ENCODE results near the gene IL17REL.

The IL17REL gene

GRCh38 chr22:50004918-50005317, 7.6 kb downstream of the IL17REL start:
- peaks cover 3% of the 10 kb centered on the region for H3K4me1 ChIP-seq (ENCODE audit: control insufficient read depth, insufficient read depth, low read length)
- H3K9ac ChIP-seq (ENCODE audit: low read depth, low read length), result no peak overlapping the region
- H3K9me3 ChIP-seq (ENCODE audit: control insufficient read depth, insufficient read depth, low read length), result no peaks in the 10 kb centered on the region
- H3K36me3 ChIP-seq (ENCODE audit: control insufficient read depth, insufficient read depth, low read length), result no peaks in the 10 kb centered on the region
- no peak overlapping the region for H3K4me3 ChIP-seq (ENCODE audit: low read depth, low read length)
- peaks cover 11% of the 10 kb centered on the region for H3K27me3 ChIP-seq (ENCODE audit: control insufficient read depth, insufficient read depth, low read length)

DNA sequence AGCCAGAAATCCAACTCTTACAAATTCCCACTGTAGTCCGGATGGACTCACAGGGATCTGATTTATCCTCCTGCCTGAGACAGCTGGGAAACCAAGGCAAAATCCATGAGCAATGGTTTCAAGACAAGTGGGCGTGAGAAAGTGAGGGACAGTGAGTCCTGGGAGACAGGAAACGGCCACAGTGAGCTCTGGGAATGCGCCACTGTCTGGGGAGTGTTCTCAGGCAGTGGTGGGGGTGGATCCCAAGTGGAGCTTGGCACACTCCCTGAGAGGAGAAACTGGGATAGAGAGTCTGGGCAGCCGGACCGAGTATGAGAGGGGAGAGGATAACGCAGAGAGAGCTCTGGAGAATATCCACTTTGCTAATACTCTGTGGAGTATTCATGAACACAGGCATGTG, 9.8 kb downstream of the IL17REL start:
- H3K9me3 ChIP-seq (ENCODE audit: control insufficient read depth, insufficient read depth, low read length), result no peaks in the 10 kb centered on the region
- H3K4me3 ChIP-seq (ENCODE audit: low read depth, low read length), result no peak overlapping the region
- no peaks in the 10 kb centered on the region for H3K36me3 ChIP-seq (ENCODE audit: control insufficient read depth, insufficient read depth, low read length)
- H3K27me3 ChIP-seq (ENCODE audit: control insufficient read depth, insufficient read depth, low read length), result peaks cover 13% of the 10 kb centered on the region
- peaks cover 3% of the 10 kb centered on the region for H3K4me1 ChIP-seq (ENCODE audit: control insufficient read depth, insufficient read depth, low read length)
- no peak overlapping the region for H3K9ac ChIP-seq (ENCODE audit: low read depth, low read length)

DNA sequence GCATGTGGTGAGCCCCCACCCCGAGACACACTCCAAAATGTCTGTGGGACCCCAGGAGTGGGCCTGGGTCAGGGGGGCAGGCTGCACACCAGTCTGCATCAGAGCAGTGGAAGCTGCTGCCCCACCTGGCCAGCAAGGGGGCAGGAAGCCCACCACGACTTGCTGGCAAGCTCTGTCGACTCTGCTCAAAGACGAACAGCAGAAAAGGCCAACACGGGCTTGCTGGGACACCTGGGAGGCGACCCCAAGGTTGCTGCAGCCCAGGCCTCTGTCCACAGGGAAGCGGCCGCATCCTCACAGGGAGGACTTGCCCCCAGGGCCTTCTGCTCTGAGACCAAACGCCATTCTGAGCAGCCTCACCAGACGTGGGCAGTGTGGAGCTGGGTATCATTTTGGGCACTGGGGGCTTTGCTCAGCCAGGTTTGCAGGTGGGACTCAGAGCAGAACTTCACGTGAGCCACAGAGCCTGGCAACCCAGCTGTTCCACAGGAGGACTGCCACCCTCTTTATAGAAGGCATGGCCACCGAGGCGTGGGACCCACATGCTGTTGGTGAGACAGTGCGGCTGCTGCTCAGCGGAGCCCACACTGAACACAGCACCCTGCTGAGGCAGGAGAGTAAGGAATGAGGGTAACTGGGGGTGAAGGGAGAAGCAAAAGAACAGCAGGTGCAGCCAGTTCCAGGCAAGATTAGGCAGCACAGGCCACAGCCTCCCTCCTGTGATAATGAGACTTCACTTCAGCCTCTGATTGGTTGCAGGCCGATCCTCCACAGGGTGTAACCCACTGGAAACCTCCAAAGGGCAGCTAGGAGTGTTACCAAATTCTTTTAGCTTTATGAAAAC, 11.0 kb downstream of the IL17REL start:
- Histone ChIP-seq H3K9me3 (ENCODE audit: control insufficient read depth, insufficient read depth, low read length) (no peaks in the 10 kb centered on the region), H3K9ac (ENCODE audit: low read depth, low read length) (no peak overlapping the region), H3K4me1 (ENCODE audit: control insufficient read depth, insufficient read depth, low read length) (peaks cover 3% of the 10 kb centered on the region), H3K36me3 (ENCODE audit: control insufficient read depth, insufficient read depth, low read length) (no peaks in the 10 kb centered on the region), H3K27me3 (ENCODE audit: control insufficient read depth, insufficient read depth, low read length) (peaks cover 13% of the 10 kb centered on the region), H3K4me3 (ENCODE audit: low read depth, low read length) (no peak overlapping the region)

DNA sequence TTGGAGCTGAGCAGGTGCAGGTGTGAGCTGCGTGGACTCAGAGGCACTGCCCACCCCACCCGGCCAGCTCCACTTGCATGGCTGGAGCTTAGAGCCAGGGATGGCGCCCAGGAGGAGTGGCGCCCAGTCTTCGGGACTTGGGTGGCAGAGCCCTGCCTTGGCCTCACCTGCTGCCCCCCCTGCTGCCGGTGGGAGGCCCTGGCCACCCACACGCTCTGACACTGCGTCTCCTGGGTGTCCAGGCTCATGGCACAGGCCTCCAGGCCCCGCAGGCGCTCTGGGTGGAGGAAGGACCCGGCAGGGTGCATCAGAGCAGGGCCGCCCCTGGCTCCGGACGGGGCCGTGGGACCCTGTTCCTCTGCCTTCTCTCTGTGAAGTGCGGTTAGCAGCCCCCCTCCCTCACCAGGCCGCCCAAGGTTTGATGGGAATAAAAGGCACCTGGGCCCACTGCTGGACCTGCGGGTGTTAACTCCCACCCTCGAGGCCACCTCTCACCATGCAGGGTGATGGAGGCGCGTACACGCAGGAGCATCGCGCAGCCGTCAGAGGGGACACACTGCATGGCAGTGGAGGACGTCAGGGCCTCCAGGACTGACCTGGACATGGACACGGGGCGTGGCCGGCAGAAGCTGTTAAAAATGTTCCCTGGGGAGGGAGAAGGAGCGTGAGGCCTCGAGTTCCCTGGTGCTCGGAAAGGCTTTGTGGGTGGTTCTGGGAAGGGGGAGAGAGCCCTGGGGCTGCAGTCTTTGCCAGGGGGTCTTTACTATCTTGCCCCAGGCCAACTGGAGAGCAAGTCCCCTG, 11.8 kb downstream of the IL17REL start:
- no peaks in the 10 kb centered on the region for H3K4me1 ChIP-seq (ENCODE audit: control insufficient read depth, insufficient read depth, low read length)
- no peak overlapping the region for H3K9ac ChIP-seq (ENCODE audit: low read depth, low read length)
- H3K27me3 ChIP-seq (ENCODE audit: control insufficient read depth, insufficient read depth, low read length), result peaks cover 13% of the 10 kb centered on the region
- H3K36me3 ChIP-seq (ENCODE audit: control insufficient read depth, insufficient read depth, low read length), result no peaks in the 10 kb centered on the region
- H3K4me3 ChIP-seq (ENCODE audit: low read depth, low read length), result no peak overlapping the region
- no peaks in the 10 kb centered on the region for H3K9me3 ChIP-seq (ENCODE audit: control insufficient read depth, insufficient read depth, low read length)

- no peaks in the 10 kb centered on the region for H3K9me3 ChIP-seq (ENCODE audit: control insufficient read depth, insufficient read depth, low read length)
- peaks cover 13% of the 10 kb centered on the region for H3K27me3 ChIP-seq (ENCODE audit: control insufficient read depth, insufficient read depth, low read length)
- H3K9ac ChIP-seq (ENCODE audit: low read depth, low read length), result peak overlapping the region; percentile 47
- H3K4me1 ChIP-seq (ENCODE audit: control insufficient read depth, insufficient read depth, low read length), result no peaks in the 10 kb centered on the region
- peak overlapping the region; percentile 43 for H3K4me3 ChIP-seq (ENCODE audit: low read depth, low read length)
- no peaks in the 10 kb centered on the region for H3K36me3 ChIP-seq (ENCODE audit: control insufficient read depth, insufficient read depth, low read length)
Observed at GRCh38 chr22:49999946-50000586, 12.5 kb downstream of the IL17REL start.

DNA sequence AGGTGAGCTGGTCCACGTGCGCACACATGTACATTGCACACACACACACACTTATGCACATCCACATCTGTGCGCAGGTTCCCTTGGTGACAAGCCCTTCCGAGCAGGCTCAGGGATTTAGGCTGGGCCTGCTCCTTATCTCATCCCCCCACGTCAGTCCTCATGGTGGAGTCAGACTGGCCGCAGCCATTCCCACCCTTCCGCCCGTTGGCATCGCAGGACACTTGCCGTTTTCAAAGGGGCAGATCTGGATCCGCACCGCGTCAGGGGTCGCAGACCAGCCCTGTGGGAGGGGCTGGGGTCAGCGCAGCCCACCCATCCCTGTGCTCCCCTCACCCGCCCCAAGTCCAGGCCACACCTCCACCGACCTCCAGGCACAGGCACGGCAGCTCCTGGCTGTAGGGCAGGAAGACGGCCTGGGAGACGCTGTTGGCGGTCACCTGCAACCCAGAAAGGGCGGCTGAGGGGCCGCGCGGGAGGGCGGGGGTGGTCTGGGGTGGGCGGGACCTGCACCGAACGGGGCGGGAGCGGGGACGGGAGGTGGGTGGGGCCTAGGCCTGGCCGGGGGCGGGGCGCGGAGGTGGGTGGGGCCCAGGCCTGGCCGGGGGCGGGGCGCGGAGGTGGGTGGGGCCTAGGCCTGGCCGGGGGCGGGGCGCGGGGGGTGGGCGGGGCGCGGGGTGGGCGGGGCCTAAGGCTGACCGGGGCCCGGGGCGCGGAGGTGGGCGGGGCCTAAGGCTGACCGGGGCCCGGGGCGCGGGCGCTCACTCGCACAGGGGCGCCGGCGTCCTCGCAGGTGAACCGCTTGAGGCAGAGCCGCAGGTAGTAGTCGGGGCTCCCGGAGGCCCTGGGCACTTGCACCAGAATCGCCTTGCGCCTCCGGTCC, 13.3 kb downstream of the IL17REL start:
- peaks cover 13% of the 10 kb centered on the region for H3K27me3 ChIP-seq (ENCODE audit: control insufficient read depth, insufficient read depth, low read length)
- peak overlapping the region; percentile 59 for H3K4me3 ChIP-seq (ENCODE audit: low read depth, low read length)
- H3K4me1 ChIP-seq (ENCODE audit: control insufficient read depth, insufficient read depth, low read length), result no peaks in the 10 kb centered on the region
- no peaks in the 10 kb centered on the region for H3K9me3 ChIP-seq (ENCODE audit: control insufficient read depth, insufficient read depth, low read length)
- no peaks in the 10 kb centered on the region for H3K36me3 ChIP-seq (ENCODE audit: control insufficient read depth, insufficient read depth, low read length)
- peak overlapping the region; percentile 47 for H3K9ac ChIP-seq (ENCODE audit: low read depth, low read length)

- peaks cover 13% of the 10 kb centered on the region for H3K27me3 ChIP-seq (ENCODE audit: control insufficient read depth, insufficient read depth, low read length)
- H3K9me3 ChIP-seq (ENCODE audit: control insufficient read depth, insufficient read depth, low read length), result no peaks in the 10 kb centered on the region
- no peak overlapping the region for H3K9ac ChIP-seq (ENCODE audit: low read depth, low read length)
- no peaks in the 10 kb centered on the region for H3K36me3 ChIP-seq (ENCODE audit: control insufficient read depth, insufficient read depth, low read length)
- H3K4me1 ChIP-seq (ENCODE audit: control insufficient read depth, insufficient read depth, low read length), result no peaks in the 10 kb centered on the region
- H3K4me3 ChIP-seq (ENCODE audit: low read depth, low read length), result peak overlapping the region; percentile 59
Observed at GRCh38 chr22:49998718-49999062, 13.9 kb downstream of the IL17REL start.

DNA sequence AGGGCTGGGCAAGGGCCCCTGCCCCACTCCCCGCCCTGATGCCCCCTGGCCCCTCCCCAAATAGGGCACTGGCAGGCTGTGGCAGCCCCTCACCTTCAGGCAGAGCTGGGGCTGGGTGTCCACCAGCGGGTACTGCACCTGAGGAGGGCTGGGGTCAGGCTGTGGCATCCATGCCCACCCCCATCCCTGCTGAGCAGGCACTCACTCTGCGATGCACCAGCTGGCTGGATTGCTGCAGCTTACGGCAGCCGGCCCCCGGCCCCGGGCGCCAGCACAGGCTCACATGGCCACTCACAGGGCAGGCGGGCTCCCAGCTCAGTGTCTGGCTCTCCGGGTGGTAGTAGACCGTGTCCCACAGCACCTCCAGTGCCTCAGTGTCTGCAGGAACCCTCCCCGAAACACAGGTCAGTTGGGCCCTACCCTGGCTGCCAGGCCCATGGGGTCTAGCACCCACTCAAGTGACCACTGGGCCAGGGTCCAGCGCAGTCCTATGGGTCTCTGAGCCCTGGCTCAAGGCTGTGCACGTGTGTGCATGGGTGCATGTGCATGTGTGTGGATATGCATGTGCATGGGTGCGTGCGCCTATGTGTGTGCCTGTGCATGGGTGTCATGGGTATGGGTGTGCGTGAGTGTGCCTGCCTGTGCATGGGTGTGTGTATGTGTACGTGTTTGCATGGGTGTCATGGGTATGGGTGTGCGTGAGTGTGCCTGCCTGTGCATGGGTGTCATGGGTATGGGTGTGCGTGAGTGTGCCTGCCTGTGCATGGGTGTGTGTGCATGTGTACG, 14.4 kb downstream of the IL17REL start:
- H3K9me3 ChIP-seq (ENCODE audit: control insufficient read depth, insufficient read depth, low read length), result no peaks in the 10 kb centered on the region
- no peak overlapping the region for H3K4me3 ChIP-seq (ENCODE audit: low read depth, low read length)
- H3K27me3 ChIP-seq (ENCODE audit: control insufficient read depth, insufficient read depth, low read length), result peaks cover 13% of the 10 kb centered on the region
- no peaks in the 10 kb centered on the region for H3K4me1 ChIP-seq (ENCODE audit: control insufficient read depth, insufficient read depth, low read length)
- no peak overlapping the region for H3K9ac ChIP-seq (ENCODE audit: low read depth, low read length)
- no peaks in the 10 kb centered on the region for H3K36me3 ChIP-seq (ENCODE audit: control insufficient read depth, insufficient read depth, low read length)

GRCh38 chr22:49997251-49997599, 15.3 kb downstream of the IL17REL start:
- Histone ChIP-seq H3K4me3 (ENCODE audit: low read depth, low read length) (no peak overlapping the region), H3K4me1 (ENCODE audit: control insufficient read depth, insufficient read depth, low read length) (no peaks in the 10 kb centered on the region)

DNA sequence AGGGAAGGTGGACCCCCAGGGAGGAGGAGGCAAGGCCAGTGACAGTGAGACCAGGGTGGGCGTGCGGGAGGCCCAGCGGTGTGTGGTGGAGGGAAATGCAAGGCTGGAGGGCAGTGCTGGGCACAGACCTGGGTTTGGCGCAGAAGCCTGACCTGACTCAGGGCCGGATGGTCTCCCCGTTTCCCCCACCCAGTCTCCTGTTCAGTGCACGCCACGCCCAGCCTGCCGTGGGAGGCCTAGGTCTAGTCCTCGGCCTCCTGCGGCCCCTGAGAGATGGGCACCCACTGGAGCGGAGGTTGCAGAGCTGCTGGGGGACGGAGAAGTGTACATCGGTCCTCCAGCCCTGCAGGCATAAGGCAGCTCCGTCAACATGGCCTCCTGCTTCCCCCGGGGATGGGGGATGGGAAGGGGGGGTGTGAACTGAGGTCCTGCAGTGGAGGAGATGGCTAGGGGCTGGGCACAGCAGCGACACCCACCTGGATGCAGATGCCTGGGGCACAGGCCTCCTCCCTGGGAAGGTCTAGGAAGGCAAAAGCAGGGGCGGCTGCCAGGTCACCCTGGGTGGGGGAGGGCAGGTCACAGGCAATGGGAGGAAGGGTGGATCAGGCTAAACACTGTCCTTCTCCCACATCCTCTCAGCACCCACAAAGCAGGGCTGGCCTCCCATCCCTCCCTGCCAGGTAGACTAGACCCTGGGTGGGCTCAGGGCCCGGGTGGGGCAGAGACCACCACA, 15.9 kb downstream of the IL17REL start:
- no peak overlapping the region for H3K9ac ChIP-seq (ENCODE audit: low read depth, low read length)
- H3K4me3 ChIP-seq (ENCODE audit: low read depth, low read length), result no peak overlapping the region
- no peaks in the 10 kb centered on the region for H3K36me3 ChIP-seq (ENCODE audit: control insufficient read depth, insufficient read depth, low read length)
- peaks cover 13% of the 10 kb centered on the region for H3K27me3 ChIP-seq (ENCODE audit: control insufficient read depth, insufficient read depth, low read length)
- no peaks in the 10 kb centered on the region for H3K9me3 ChIP-seq (ENCODE audit: control insufficient read depth, insufficient read depth, low read length)
- no peaks in the 10 kb centered on the region for H3K4me1 ChIP-seq (ENCODE audit: control insufficient read depth, insufficient read depth, low read length)

More at GRCh38 chr22:49997251-49997599, 15.3 kb downstream of the IL17REL start:
- Histone ChIP-seq H3K9me3 (ENCODE audit: control insufficient read depth, insufficient read depth, low read length) (no peaks in the 10 kb centered on the region), H3K27me3 (ENCODE audit: control insufficient read depth, insufficient read depth, low read length) (peaks cover 13% of the 10 kb centered on the region), H3K9ac (ENCODE audit: low read depth, low read length) (no peak overlapping the region), H3K36me3 (ENCODE audit: control insufficient read depth, insufficient read depth, low read length) (no peaks in the 10 kb centered on the region)
